ENCODE data around the gene FYCO1. TPM values are rescaled to one million over a fixed set of nuclear protein-coding genes. Genes with fewer than 3 reads are reported as not detected.
A peak's percentile ranks its signal among the peaks of the same experiment; 100 is the strongest.

FYCO1 gene
- total and polyA plus RNA-seq, 10 of the 15 experiments (the other 5 are each of a cell fraction or from before 2014, with no cell fraction given): 1.5 to 8.4 (median 6.5) TPM

- TF ChIP-seq SKIL (IDR thresholded peaks at IDR 0.05; ENCODE audit: low read depth, poor library complexity, severe bottlenecking): peak; percentile 36
- TF ChIP-seq BCL11A (IDR thresholded peaks at IDR 0.05; ENCODE audit: low read depth, low read length): 0 out of 2 replicates have a peak, but pooled peaks have one; percentile 35
- TF ChIP-seq NBN (IDR thresholded peaks at IDR 0.05): peak; percentile 80
- no peak for TF ChIP-seq RAD21 (IDR thresholded peaks at IDR 0.05; ENCODE audit: insufficient read depth, low read depth, low read length)
- TF ChIP-seq ZNF687 (IDR thresholded peaks at IDR 0.05): no peak
- TF ChIP-seq IRF4 (IDR thresholded peaks at IDR 0.05; ENCODE audit: low read depth, low read length): 0 out of 2 replicates have a peak, but pooled peaks have one; percentile 39
- TF ChIP-seq ATF7 (IDR thresholded peaks at IDR 0.05; ENCODE audit: low read depth): peak; percentile 81
- peak; percentile 70 to 81; a peak in 2 of 4 replicates for TF ChIP-seq IKZF2 (IDR thresholded peaks at IDR 0.05)
- no peak for TF ChIP-seq CBFB (IDR thresholded peaks at IDR 0.05; ENCODE audit: low read depth)
- no peak; the same call in 1 of the 2 replicates for TF ChIP-seq BACH1 (IDR thresholded peaks at IDR 0.05; ENCODE audit: borderline replicate concordance)
- peak; percentile 92 for TF ChIP-seq SPI1 (IDR thresholded peaks at IDR 0.05; ENCODE audit: borderline replicate concordance, insufficient read depth, low read depth, low read length)
- peak; percentile 40; the same call in 1 of the 2 replicates for TF ChIP-seq NR2F1 (conservative IDR thresholded peaks at IDR 0.05)
- 0 out of 2 replicates have a peak, but pooled peaks have one; percentile 21 for TF ChIP-seq HDGF (IDR thresholded peaks at IDR 0.05)
- peak; percentile 89 for TF ChIP-seq MTA2 (IDR thresholded peaks at IDR 0.05; ENCODE audit: low read depth)
- 0 out of 2 replicates have a peak, but pooled peaks have one; percentile 36 for TF ChIP-seq ATF2 (IDR thresholded peaks at IDR 0.05; ENCODE audit: low read length)
- peak; percentile 95 for TF ChIP-seq RELB (IDR thresholded peaks at IDR 0.05; ENCODE audit: low read depth)
- no peak for TF ChIP-seq ESRRA (IDR thresholded peaks at IDR 0.05; ENCODE audit: low read length)
- peak; percentile 71 to 80; a peak in 2 of 4 replicates for TF ChIP-seq EP300 (IDR thresholded peaks at IDR 0.05; ENCODE audit: borderline replicate concordance in 1 of 2, control insufficient read depth in 1 of 2, low read depth in 2 of 2, low read length in 2 of 2)
- TF ChIP-seq BMI1 (IDR thresholded peaks at IDR 0.05; ENCODE audit: borderline replicate concordance): peak; percentile 52
Observed at GRCh38 chr3:46029953-46030543, 34.4 kb upstream of the FYCO1 start (continued).

Measured in GM12878 (cell line).